ENCODE results near the gene RPL10.

- TF ChIP-seq CTCF (optimal IDR thresholded peaks at IDR 0.05 in 1 of 3, IDR thresholded peaks at IDR 0.05 in 1 of 3, conservative IDR thresholded peaks at IDR 0.05 in 1 of 3; ENCODE audit: extremely low read depth in 1 of 3, insufficient read depth in 2 of 3, low read length in 3 of 3) (no peak), EZH2 (IDR thresholded peaks at IDR 0.05; ENCODE audit: low read length) (no peak)
Measured at GRCh38 chrX:154355094-154355775, 42.9 kb upstream of the RPL10 start.

Data from keratinocyte (primary cell).